Urothelium cell line (cell line): Measurements from ENCODE around the gene CELSR3.

Experiments
- DNase-seq: peaks from one replicate; pipeline ENCODE4 v3.0.0; 2011; ENCODE audit warnings: low spot score, mixed read lengths
- FAIRE-seq: peaks from 2 replicates; lab custom pipeline; 2011; peaks lifted over from hg19 to GRCh38; lab: Jason Lieb, UNC

Gene CELSR3

GRCh38 chr3:48609088-48610005, 53.3 kb downstream of the CELSR3 start, which contains the start of gene UQCRC1:
UQCRC1 (minus strand) TSS chr3:48609646; CDS start chr3:48609620, 26 bp downstream.
- FAIRE-seq (peak; percentile 99), DNase-seq (peak; percentile 98)

- DNase-seq (no peak), FAIRE-seq (no peak)
These were observed 55.2 kb downstream of the CELSR3 start for GRCh38 chr3:48607519-48607918.

GRCh38 chr3:48601622-48601994, 61.1 kb downstream of the CELSR3 start:
- FAIRE-seq (no peak), DNase-seq (no peak)

- no peak for DNase-seq
- peak; percentile 53 for FAIRE-seq
These were observed 61.7 kb downstream of the CELSR3 start for GRCh38 chr3:48600711-48601621.

DNA sequence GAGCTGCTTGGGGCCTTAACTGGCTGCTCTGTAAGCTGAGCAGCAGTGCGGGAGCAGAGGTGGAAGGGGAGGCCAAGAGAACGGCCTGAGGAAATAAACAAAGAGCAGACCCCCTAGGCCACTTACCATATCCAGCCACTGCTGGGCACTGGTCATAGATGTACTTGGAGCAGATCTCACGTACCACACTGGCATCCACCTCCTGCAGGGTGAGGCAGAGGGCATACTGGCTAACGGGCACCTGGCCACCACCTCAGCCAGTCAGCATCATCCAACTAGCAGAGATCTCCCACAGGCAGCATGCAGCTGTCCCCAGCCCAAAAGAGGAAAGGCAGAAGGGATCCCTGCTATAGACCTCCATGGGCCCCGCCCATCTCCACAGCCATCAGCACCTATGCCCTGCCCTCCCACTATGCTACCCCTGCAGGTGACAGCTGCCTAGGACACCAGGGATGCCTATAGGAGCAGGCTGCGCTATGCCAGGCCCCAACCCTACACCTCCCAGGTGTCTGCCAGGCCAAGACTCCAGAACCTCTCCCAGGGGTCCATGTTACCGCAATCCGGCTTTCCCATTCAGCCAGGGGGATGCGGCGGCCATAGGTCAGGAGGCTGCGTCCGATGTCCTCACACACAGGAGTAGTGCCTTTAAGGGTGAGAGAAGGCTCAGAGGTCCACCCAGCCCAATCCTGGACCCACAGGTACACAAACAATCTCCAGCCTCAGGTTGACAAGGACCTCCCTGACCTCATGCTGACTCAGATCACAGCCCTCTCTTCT, 63.0 kb downstream of the CELSR3 start:
- FAIRE-seq (peak; percentile 13), DNase-seq (no peak)

GRCh38 chr3:48599077-48599501, 63.6 kb downstream of the CELSR3 start:
- FAIRE-seq (no peak), DNase-seq (no peak)

- DNase-seq, result peak; percentile 45
- FAIRE-seq, result no peak
These were observed 64.2 kb downstream of the CELSR3 start for GRCh38 chr3:48598323-48599076.

- DNase-seq (no peak), FAIRE-seq (peak; percentile 9)
These were observed 65.3 kb downstream of the CELSR3 start for GRCh38 chr3:48597408-48597800.

- FAIRE-seq (no peak), DNase-seq (no peak)
These were observed 65.8 kb downstream of the CELSR3 start for GRCh38 chr3:48596676-48597407.

- peak; percentile 5 for FAIRE-seq
These were observed 66.5 kb downstream of the CELSR3 start for GRCh38 chr3:48596157-48596556.

DNA sequence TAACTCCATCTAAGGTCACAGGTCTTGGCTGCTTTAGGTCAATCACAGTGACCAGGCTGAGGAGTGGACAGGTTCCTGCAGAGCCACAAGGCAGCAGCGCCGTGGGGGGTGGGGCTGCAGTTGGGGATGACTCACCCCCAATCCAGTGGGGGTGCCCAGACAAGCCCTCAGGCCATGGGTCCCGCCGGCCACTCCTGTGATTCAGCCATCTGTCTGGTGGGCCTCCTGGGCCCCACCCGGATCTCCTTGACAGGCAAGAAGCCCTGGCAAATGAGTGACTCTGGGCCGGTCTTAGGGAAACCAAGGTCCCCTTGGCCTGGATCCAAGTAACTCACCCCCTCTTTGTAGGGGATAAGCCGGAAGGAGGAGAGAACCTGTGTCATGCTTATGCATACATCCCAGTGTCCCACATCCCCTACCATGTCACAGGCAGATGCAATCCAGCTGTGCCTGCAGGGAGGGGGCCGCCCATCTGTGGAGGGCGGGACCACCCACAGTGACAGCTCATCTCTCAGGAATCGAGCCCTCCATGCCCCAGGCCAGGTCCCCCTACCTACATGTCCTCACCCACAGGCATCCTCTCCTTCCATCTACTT, 67.1 kb downstream of the CELSR3 start:
- DNase-seq, result peak; percentile 86
- FAIRE-seq, result peak; percentile 72

More at GRCh38 chr3:48596157-48596556, 66.5 kb downstream of the CELSR3 start:
- no peak for DNase-seq

DNA sequence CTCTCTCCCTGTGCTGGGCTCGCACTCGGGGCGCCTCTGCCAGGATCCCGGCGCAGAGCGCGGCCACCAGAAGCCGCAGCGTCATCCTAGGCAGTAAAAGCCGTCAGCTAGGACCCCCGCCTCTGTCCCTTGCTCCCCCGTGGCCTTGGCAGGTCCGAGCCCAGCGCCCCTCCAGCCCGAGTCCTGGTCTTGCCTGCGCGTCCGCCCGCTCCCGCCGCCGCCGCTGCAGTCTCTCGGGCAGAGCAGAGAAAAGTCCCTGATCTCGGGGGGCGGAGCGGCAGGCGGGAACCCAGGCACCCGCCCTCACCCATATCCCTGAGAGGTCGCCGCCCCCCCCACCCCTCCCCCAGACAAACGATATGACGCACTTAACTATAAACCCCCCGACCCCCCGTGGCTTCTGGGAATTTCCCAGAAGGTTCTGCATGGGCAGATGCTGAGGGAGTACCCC, 67.6 kb downstream of the CELSR3 start, which contains the start of gene COL7A1:
TSS of gene COL7A1 (minus strand) at position 255 of the 451 bp plus-strand sequence. CDS start at position 85, 170 bp downstream.
- FAIRE-seq (no peak), DNase-seq (no peak)

DNA sequence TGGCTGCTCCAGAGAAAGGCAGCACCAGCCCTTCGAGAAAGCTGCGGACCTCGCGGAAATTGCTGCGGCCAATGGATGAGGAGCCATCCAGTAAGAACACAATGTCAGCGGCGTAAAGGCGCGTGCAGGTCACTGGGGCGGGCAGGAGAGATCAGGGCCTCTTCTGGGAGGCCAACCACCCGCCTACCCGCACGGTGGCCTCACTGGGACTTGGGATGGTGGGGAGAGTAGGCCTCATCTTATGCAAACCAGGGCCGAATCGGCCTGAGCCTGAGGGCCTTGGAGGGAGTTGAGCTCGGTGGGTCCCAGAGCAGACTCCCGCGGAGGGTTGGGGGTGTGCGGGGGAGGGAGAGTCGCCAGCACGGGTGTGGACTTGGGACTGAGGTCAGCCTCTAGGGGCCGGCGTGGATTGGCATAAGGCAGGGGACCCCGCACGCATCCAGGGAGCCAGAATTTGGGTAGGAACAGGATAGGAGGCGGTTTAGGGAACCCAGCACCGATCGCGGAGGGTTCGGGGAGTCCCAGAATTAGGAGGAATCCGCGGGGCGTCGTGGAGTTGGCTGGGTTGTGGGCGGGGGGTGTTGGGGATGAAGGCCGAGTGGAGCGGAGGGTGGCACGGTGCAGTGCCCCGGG, 68.2 kb downstream of the CELSR3 start:
- DNase-seq, result no peak
- FAIRE-seq, result no peak

GRCh38 chr3:48593337-48593736, 69.3 kb downstream of the CELSR3 start:
- no peak for DNase-seq
- FAIRE-seq, result no peak

- no peak for DNase-seq
- FAIRE-seq, result no peak
These were observed 70.1 kb downstream of the CELSR3 start for GRCh38 chr3:48592519-48593087.

- no peak for DNase-seq
- no peak for FAIRE-seq
These were observed 70.7 kb downstream of the CELSR3 start for GRCh38 chr3:48591886-48592518.

DNA sequence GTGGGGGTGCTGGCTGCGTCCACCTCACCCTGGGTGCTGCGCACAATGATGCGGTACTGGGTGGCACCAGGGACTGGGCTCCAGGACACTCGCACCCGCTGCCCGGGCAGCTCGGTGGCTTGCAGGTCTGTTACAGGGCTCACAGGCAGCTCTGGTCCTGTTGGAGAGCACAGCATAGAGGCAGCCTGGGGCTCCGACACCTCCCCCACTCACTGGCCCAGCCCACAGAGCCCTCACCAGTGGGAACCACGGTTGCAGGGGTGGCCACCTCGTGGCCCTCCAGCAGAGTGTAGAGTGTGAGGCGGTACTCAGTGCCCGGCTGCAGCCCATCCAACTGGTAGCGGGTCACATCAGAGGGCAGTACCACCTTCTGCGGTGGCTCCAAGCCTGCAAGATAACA, 71.2 kb downstream of the CELSR3 start:
- FAIRE-seq (no peak), DNase-seq (no peak)
